NCI-H2227 (cell line): ENCODE data around the gene INSL3.

Experiments used
- DNase-seq: peaks from one replicate; lab custom pipeline; 2025; ENCODE audit not compliant: unreplicated experiment; lab: John Stamatoyannopoulos, UW

INSL3 gene

GRCh38 chr19:17847538-17848366 lies 26.4 kb upstream of the INSL3 start, which contains the start of gene JAK3:
Gene JAK3 (minus strand): TSS chr19:17847982. CDS start chr19:17844417, 3,565 bp downstream.
- DNase-seq, result peak; percentile 85

GRCh38 chr19:17846146-17846545 lies 24.8 kb upstream of the INSL3 start:
- DNase-seq, result no peak

- no peak for DNase-seq
Observed at GRCh38 chr19:17843908-17844490, 22.7 kb upstream of the INSL3 start.

- DNase-seq, result no peak
Observed at GRCh38 chr19:17843292-17843827, 22.0 kb upstream of the INSL3 start.

- DNase-seq, result no peak
Observed at GRCh38 chr19:17842663-17843291, 21.5 kb upstream of the INSL3 start.

GRCh38 chr19:17841810-17842662 lies 20.7 kb upstream of the INSL3 start:
- DNase-seq, result peak; percentile 93

GRCh38 chr19:17841371-17841809 lies 20.1 kb upstream of the INSL3 start:
- peak; percentile 35 for DNase-seq

- DNase-seq, result no peak
Observed at GRCh38 chr19:17840019-17840418, 18.7 kb upstream of the INSL3 start.

GRCh38 chr19:17837972-17838371 lies 16.7 kb upstream of the INSL3 start:
- no peak for DNase-seq

- DNase-seq, result no peak
Observed at GRCh38 chr19:17836530-17836929, 15.2 kb upstream of the INSL3 start.

GRCh38 chr19:17835182-17836006 lies 14.1 kb upstream of the INSL3 start:
- no peak for DNase-seq

- no peak for DNase-seq
Observed at GRCh38 chr19:17834350-17835181, 13.2 kb upstream of the INSL3 start.

- no peak for DNase-seq
Observed at GRCh38 chr19:17832443-17833208, 11.3 kb upstream of the INSL3 start.

- DNase-seq, result peak; percentile 27
Observed at GRCh38 chr19:17831419-17831888, 10.1 kb upstream of the INSL3 start.

GRCh38 chr19:17830567-17831418 lies 9.5 kb upstream of the INSL3 start:
- peak; percentile 88 for DNase-seq

GRCh38 chr19:17829855-17830566 lies 8.7 kb upstream of the INSL3 start:
- peak; percentile 86 for DNase-seq
